ENCODE measurements around the gene IPPK.

- TF ChIP-seq CTCF (conservative IDR thresholded peaks at IDR 0.05 in 1 of 2, IDR thresholded peaks at IDR 0.05 in 1 of 2; ENCODE audit: low read depth in 1 of 2, low read length in 2 of 2) (no peak), EZH2 (IDR thresholded peaks at IDR 0.05; ENCODE audit: low read length, missing control alignments) (no peak)
Observed at GRCh38 chr9:92663951-92664350, 6.0 kb downstream of the IPPK start.

All from fibroblast of lung (primary cell).